ENCODE measurements around the gene CEMIP.

DNA sequence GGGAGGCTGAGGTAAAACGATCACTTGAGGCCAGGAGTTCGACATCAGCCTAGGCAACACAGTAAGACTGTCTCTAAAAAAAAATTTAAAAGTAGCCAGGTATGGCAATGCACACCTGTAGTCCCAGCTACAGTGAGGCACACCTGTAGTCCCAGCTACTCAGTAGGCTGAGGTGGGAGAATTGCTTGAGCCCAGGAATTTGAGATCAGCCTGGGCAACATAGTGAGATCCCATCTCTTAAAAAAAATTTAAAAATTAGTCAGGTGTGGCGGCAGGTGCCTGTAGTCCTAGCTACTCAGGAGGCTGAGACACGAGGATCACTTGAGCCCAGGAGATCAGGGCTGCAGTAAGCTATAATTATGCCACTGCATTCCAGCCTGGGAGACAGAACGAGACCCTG, 203.7 kb downstream of the CEMIP start:
- TF ChIP-seq, protein P1, sequence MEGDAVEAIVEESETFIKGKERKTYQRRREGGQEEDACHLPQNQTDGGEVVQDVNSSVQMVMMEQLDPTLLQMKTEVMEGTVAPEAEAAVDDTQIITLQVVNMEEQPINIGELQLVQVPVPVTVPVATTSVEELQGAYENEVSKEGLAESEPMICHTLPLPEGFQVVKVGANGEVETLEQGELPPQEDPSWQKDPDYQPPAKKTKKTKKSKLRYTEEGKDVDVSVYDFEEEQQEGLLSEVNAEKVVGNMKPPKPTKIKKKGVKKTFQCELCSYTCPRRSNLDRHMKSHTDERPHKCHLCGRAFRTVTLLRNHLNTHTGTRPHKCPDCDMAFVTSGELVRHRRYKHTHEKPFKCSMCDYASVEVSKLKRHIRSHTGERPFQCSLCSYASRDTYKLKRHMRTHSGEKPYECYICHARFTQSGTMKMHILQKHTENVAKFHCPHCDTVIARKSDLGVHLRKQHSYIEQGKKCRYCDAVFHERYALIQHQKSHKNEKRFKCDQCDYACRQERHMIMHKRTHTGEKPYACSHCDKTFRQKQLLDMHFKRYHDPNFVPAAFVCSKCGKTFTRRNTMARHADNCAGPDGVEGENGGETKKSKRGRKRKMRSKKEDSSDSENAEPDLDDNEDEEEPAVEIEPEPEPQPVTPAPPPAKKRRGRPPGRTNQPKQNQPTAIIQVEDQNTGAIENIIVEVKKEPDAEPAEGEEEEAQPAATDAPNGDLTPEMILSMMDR (IDR thresholded peaks at IDR 0.05): no peak
- TF ChIP-seq POLR2A (IDR thresholded peaks at IDR 0.05): no peak
- no peak for TF ChIP-seq EP300 (IDR thresholded peaks at IDR 0.05)
